Gastroesophageal sphincter (tissue), 3 donors: ENCODE data around the gene C18orf32.

ENCODE experiments used
- CTCF ChIP-seq, 4 experiments: fragments of 200-600 bp in 2 of 4; fragments of 450-650 bp in 2 of 4; sonication (generic) in 1 of 4; IDR thresholded peaks; one replicate each; pipeline ENCODE4 v1.5.1; 2017 to 2019; ENCODE audit warnings: antibody characterized with exemption in 4 of 4, mild to moderate bottlenecking in 2 of 4, moderate library complexity in 2 of 4
- POLR2A ChIP-seq, 2 donors: fragments of 450-650 bp; IDR thresholded peaks; one replicate each; pipeline ENCODE4 v1.6.1; 2017; ENCODE audit warnings: antibody characterized with exemption in 2 of 2, mild to moderate bottlenecking in 2 of 2, moderate library complexity in 1 of 2
- POLR2AphosphoS5 ChIP-seq: sonication (generic); formaldehyde crosslinking; IDR thresholded peaks from one replicate; pipeline ENCODE4 v1.6.1; 2017; ENCODE audit warnings: antibody characterized with exemption

GRCh38 chr18:49441338-49441938 is 45.6 kb downstream of the C18orf32 start:
- TF ChIP-seq POLR2A (IDR thresholded peaks at IDR 0.05) (no peak), POLR2AphosphoS5 (no peak), CTCF (IDR thresholded peaks at IDR 0.05) (no peak)
